Stimulated activated CD4-positive, alpha-beta T cell treated with anti-CD3 and anti-CD28 coated beads, TNF-alpha, amount 100 ng/mL, for 24 hours (primary cell): Measurements from ENCODE around the gene POC1A.

Source experiments
- DNase-seq, 3 experiments: peaks; one replicate each; pipeline ENCODE4 v3.0.0-alpha.2; 2020; ENCODE audit warnings: low read depth in 3 of 3

Gene POC1A

DNA sequence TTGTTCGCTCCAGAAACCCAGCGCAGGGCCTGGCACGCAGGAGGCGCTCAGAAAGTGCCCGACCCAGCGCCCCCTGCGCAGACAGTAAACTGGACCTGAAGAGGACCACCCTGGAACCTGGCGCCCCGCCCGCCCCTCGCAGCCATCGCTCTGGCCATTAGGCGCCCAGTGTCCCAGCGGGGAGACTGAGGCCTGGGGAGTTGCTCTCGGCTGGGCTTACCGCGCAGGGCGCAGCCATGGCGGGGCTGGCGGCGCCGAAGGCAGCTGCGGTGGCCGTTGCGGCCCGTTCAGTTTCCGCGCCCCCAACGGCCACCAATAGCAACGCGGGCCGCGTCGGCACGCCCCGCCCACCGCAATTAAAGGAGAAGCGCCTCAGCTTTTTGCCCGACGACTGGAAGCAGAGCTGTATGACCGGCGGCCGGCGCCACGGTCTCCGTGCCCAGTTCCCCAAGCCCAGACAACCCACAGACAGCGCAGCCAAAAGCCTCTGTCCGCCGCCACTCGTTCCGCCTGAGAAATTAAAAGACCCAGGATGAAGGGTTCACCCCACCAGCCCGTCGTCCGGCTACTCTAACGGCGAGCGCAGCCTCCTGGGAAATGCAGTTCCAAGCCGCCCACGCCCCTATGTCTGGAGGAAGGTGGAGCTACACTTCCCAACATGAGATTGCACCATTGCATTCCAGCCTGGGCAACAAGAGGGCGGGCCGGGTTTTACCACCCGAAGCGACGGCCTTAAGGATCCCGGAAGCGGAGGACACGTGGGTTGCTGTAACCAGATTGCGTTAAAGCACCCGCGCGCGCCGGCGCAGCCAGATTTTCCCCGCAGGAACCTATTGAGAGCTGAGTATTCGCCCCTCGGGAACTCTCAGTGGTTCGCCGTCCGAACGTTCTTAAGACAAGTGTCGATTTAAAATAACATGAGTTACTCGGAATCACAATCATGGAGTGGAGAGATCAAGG lies at the start of gene POC1A:
POC1A (minus strand) TSS at position 289 of the 960 bp plus-strand sequence; CDS start at position 238, 51 bp downstream.
- peak; percentile 79 to 92 (median 82) for DNase-seq

DNA sequence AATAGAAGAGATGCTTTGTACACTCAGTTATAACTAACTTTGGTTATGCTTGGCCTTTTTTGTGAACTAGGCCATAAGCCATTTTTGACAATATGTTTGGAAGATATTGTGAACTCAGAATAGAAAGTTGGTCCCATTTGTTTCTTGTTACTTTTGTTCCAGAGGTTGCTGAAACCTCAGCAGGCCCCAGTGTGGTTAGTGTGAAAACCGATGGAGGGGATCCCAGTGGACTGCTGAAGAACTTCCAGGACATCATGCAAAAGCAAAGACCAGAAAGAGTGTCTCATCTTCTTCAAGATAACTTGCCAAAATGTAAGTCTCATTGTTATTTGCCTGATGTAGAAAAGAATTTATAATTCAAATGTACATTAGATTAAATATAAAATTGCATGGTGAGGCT lies 49.5 kb upstream of the POC1A start:
- no peak for DNase-seq

- no peak for DNase-seq
Measured at GRCh38 chr3:52202384-52203077, 48.3 kb upstream of the POC1A start.

DNA sequence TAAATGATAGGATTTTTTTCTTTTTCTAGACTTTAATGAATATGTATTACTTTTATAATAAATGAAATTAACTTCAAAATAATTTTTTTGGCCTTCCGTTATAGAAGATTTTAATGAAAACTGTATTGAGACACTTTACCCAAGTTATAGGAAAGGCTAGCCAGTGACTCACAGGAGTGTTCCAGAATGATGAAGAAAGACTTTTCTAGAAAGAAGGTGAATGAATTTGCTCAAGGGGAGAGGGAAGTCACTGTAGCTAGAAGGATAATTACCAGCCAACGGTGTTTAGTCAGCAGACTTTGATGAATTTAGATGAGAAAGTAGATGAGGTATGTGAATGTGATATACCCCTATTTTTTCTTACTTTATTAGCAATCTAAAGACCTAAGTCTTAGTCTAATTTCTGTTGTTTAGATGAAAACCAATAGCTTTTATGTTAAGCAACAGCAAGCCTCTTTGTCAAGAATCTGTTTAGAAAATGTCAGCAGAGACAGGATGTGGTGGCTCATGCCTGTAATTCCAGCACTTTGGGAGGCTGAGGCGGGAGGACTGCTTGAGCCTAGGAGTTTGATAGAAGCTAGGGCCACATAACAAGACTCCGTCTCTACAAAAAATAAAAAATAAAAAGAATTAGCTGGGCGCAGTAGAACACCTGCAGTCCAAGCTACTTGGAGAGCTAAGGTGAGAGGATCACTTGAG lies 46.9 kb upstream of the POC1A start:
- DNase-seq = no peak

GRCh38 chr3:52198643-52199608 lies 44.7 kb upstream of the POC1A start:
- no peak for DNase-seq

DNA sequence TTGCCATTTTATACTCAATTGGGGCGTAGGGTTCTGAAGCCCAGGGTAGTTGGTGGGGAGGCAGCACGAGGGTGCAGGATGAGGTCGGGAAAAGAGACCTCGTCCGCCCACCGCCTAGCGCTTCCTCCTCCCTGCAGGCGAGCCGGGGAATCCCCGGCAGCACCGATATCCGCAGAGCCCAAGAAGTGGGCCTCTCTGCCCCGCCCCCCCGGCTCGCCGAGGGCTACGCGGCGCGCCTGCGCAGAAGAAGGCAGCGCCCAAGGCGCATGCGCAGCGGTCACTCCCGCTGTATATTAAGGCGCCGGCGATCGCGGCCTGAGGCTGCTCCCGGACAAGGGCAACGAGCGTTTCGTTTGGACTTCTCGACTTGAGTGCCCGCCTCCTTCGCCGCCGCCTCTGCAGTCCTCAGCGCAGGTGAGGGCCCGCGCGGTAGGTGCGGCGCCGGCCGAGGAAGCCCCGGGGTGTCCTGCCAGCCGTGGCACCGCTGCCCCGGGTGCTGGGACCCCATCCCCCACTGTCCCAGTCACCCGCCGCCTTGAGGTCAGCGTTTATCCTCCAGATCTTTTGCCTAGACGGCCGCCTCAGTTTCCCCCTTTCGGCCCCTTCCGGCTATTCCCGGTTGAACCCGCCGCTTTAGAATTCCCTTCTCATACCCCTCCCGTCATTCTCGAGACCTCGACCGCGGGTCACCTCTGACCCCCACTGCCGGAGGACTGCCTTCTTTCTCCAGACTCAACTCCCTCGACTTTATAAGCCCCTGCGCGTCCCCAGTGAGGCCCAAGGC lies 43.8 kb upstream of the POC1A start, which contains the start of gene ALAS1:
ALAS1 (plus strand) TSS at position 319 of the 784 bp plus-strand sequence. CDS start 1,082 bp downstream, outside the sequence.
- DNase-seq = peak; percentile 86 to 93 (median 89)

DNA sequence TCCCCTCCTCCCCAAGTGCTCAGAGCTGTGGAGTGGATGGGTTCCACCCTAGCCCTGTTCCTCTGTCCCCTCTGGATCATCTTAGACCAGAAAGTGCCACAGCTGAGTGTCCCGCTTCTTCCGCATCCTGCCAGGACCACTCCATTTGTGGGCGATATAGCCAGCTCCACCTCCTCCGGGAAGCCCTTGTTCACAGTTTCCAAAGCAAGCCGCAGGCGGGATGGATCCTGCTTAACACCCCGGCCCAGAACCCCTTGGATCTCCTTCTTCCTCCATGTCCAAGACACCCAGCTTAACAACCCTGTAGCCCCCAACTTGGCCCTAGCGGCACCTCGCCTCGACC lies 43.2 kb upstream of the POC1A start:
- no peak for DNase-seq

- no peak for DNase-seq
Measured at GRCh38 chr3:52196977-52197376, 42.8 kb upstream of the POC1A start.

- no peak for DNase-seq
Measured at GRCh38 chr3:52195823-52196331, 41.7 kb upstream of the POC1A start.

GRCh38 chr3:52195291-52195597 lies 41.0 kb upstream of the POC1A start:
- DNase-seq = no peak

GRCh38 chr3:52194485-52195290 lies 40.5 kb upstream of the POC1A start:
- no peak for DNase-seq

GRCh38 chr3:52193065-52193464 lies 38.8 kb upstream of the POC1A start:
- no peak for DNase-seq

DNA sequence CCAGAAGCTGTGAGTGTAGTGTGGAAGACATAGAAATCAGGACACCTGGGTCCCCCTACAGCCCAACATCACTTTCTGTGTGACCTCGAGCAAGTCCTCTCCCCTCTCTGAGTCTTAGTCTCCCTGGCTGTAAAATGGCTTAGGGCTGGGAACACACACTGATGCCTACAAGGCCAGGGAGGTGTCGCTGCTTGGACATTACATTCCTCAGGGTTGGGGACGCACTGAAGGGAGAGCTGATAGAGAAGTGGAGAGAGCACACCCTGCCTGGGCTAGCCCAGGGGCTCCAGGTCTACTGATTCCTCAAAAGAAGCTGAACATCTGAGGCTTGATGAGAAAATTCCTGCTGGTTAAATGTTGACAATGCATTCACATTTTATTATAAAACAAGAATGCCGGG lies 37.4 kb upstream of the POC1A start:
- no peak for DNase-seq

- DNase-seq = no peak
Measured at GRCh38 chr3:52190294-52191074, 36.3 kb upstream of the POC1A start.

- DNase-seq = no peak
Measured at GRCh38 chr3:52188556-52188955, 34.3 kb upstream of the POC1A start.

DNA sequence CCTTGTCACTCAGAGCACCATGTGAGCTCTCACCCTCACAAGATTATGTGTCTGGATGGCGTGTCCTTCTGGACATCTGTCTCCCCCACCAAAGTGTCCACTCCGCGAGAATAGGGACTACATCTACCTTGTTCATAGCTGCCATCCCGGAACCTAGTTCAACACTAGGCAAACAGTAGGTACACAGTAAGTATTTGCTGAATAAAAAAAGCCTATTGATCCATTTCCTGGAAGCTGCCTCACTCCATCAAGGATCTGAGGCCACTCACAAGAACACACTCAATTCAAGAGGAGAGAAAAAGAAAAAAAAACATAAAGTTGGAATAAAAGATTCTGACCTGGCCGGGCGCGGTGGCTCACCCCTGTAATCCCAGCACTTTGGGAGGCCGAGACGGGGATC lies 32.5 kb upstream of the POC1A start:
- DNase-seq = no peak

DNA sequence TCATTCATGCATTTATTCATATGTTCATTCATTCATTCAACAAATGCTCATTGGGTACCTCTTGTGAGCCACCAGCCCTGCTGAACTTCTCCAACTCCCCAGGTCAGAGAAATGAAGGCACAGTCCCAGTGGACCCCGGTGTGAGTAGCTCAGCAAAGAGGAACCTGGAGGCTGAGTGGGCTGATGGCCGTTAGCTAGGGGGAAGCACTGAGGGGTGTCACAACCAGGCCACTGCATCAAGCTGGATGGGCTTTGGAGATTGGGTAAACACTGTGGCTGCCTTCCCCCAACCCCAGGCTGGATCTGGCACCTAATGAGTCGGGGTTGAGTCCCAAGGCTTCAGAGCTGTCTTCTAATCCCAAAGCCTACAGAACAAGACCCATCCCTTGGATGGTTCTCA lies 31.6 kb upstream of the POC1A start:
- DNase-seq = no peak

- DNase-seq = no peak
Measured at GRCh38 chr3:52185311-52185710, 31.1 kb upstream of the POC1A start.

GRCh38 chr3:52184690-52185089 lies 30.5 kb upstream of the POC1A start:
- no peak for DNase-seq
